Loucy (cell line): Measurements from ENCODE around the gene ENHO.

Experiments
- H2AFZ ChIP-seq: fragments of 200-600 bp; sonication (generic); 2 replicates; pipeline ENCODE4 v1.6.0; 2016; ENCODE audit warnings: antibody characterized with exemption, mild to moderate bottlenecking, low read length, moderate library complexity
- H3F3A ChIP-seq: fragments of 200-600 bp; 2 replicates; pipeline ENCODE4 v1.6.0; 2016; ENCODE audit warnings: antibody characterized with exemption, low read depth, mild to moderate bottlenecking
- H3K27me3 ChIP-seq: fragments of 200-600 bp; sonication (generic); 2 replicates; pipeline ENCODE4 v1.6.1; 2014; ENCODE audit warnings: low read length, mild to moderate bottlenecking; ENCODE audit not compliant: insufficient read depth, poor library complexity, severe bottlenecking
- H3K36me3 ChIP-seq: fragments of 200-600 bp; sonication (generic); 2 replicates; pipeline ENCODE4 v1.6.1; 2016; ENCODE audit warnings: low read length; ENCODE audit not compliant: insufficient read depth
- H3K4me1 ChIP-seq: fragments of 200-600 bp; sonication (generic); 2 replicates; pipeline ENCODE4 v1.5.1; 2014; ENCODE audit warnings: low read length, mild to moderate bottlenecking; ENCODE audit not compliant: insufficient read depth, poor library complexity, severe bottlenecking
- H3K4me2 ChIP-seq: fragments of 200-600 bp; sonication (generic); 2 replicates; pipeline ENCODE4 v1.6.0; 2014; ENCODE audit warnings: antibody characterized with exemption, low read length, low read depth, mild to moderate bottlenecking; ENCODE audit not compliant: poor library complexity, severe bottlenecking
- H3K4me3 ChIP-seq: fragments of 200-600 bp; sonication (generic); 2 replicates; pipeline ENCODE4 v1.5.1; 2014; ENCODE audit warnings: low read length, mild to moderate bottlenecking, mixed read lengths; ENCODE audit not compliant: poor library complexity, severe bottlenecking
- H3K79me2 ChIP-seq: fragments of 200-600 bp; sonication (generic); 2 replicates; pipeline ENCODE4 v1.6.1; 2014; ENCODE audit warnings: low read length; ENCODE audit not compliant: insufficient read depth
- H3K9ac ChIP-seq: fragments of 200-600 bp; sonication (generic); 2 replicates; pipeline ENCODE4 v1.6.0; 2014; ENCODE audit warnings: mild to moderate bottlenecking, low read depth, low read length, moderate library complexity; ENCODE audit not compliant: poor library complexity, severe bottlenecking
- H3K9me2 ChIP-seq: fragments of 200-600 bp; sonication (generic); replicated peaks from 2 replicates; pipeline ENCODE4 v1.6.1; 2016; ENCODE audit warnings: low read depth, low read length, mixed read lengths
- H3K9me3 ChIP-seq: fragments of 200-600 bp; sonication (generic); 2 replicates; pipeline ENCODE4 v1.6.1; 2014; ENCODE audit warnings: mild to moderate bottlenecking, antibody characterized with exemption, low read length, low read depth; ENCODE audit not compliant: insufficient read depth
- H4K20me1 ChIP-seq: fragments of 200-600 bp; sonication (generic); 2 replicates; pipeline ENCODE4 v1.6.0; 2014; ENCODE audit warnings: antibody characterized with exemption, low read length, mild to moderate bottlenecking; ENCODE audit not compliant: insufficient read depth, poor library complexity, severe bottlenecking
- EZH2phosphoT487 ChIP-seq: fragments of 200-600 bp; IDR thresholded peaks from 2 replicates; pipeline ENCODE4 v1.6.1; 2018; ENCODE audit warnings: antibody characterized with exemption, mild to moderate bottlenecking, moderate library complexity, borderline replicate concordance
- TF ChIP-seq, protein P1 (sequence below): fragments of 200-600 bp; sonication (generic); conservative IDR thresholded peaks from 2 replicates; pipeline ENCODE4 v1.5.1; 2014; ENCODE audit warnings: mild to moderate bottlenecking, antibody characterized with exemption, low read length

ENHO gene

DNA sequence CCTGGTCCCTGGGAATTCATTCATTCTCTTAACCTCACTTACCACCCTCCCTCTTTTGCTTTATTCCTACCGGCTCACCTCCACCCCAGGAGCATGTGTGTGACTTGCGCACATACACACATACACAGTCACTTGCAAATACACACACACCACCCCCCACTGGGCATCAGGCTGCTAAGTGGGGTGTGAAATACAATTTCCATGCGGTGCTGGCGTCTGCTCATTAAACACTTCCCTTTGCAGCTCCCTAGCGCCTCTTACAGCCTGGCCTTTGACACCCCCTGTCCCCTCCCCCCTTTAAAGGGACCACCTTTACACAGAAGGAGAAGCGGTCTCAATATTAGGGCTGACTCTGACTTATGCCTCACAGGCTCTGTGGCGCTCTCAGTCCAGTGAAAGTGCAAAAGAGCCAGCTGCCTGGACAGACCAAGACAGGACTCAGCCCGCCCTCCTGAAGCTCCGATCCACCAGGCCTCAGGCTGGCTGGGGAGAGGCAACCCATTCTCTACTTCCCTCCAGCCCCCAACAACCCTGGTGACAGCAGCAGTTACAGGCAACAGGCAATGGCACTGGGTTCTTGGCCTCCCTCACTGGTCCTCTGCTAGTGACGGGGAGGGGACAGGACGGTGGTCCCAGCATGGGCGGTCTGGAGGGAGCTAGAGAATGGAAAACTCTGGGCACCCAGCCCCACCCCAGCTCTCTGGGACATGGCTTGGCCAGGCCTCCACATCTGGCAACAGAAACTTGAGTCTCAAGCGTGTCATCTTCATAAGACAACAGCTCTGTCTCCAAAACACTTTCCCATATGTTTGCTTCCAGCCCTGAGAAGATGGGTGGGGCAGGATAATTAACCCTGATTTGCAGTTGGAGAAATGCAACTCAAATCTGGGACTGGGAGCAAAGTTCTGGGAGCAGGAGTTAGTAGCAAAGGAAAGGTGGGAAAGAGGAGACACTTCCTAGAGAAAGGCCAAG is 12.0 kb downstream of the ENHO start:
- Histone ChIP-seq H3K4me3 (no peak overlapping the region), H3K4me2 (no peak overlapping the region), H3K9me3 (no peaks in the 10 kb centered on the region), H3K27me3 (no peaks in the 10 kb centered on the region), H3K79me2 (no peaks in the 10 kb centered on the region), H2AFZ (no peak overlapping the region), H3K9ac (no peak overlapping the region), H3K36me3 (no peaks in the 10 kb centered on the region), H4K20me1 (no peaks in the 10 kb centered on the region), H3K9me2 (no peaks in the 10 kb centered on the region), H3F3A (no peaks in the 10 kb centered on the region), H3K4me1 (no peaks in the 10 kb centered on the region)
- TF ChIP-seq EZH2phosphoT487, result no peak
- TF ChIP-seq, protein P1, sequence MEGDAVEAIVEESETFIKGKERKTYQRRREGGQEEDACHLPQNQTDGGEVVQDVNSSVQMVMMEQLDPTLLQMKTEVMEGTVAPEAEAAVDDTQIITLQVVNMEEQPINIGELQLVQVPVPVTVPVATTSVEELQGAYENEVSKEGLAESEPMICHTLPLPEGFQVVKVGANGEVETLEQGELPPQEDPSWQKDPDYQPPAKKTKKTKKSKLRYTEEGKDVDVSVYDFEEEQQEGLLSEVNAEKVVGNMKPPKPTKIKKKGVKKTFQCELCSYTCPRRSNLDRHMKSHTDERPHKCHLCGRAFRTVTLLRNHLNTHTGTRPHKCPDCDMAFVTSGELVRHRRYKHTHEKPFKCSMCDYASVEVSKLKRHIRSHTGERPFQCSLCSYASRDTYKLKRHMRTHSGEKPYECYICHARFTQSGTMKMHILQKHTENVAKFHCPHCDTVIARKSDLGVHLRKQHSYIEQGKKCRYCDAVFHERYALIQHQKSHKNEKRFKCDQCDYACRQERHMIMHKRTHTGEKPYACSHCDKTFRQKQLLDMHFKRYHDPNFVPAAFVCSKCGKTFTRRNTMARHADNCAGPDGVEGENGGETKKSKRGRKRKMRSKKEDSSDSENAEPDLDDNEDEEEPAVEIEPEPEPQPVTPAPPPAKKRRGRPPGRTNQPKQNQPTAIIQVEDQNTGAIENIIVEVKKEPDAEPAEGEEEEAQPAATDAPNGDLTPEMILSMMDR, result no peak

DNA sequence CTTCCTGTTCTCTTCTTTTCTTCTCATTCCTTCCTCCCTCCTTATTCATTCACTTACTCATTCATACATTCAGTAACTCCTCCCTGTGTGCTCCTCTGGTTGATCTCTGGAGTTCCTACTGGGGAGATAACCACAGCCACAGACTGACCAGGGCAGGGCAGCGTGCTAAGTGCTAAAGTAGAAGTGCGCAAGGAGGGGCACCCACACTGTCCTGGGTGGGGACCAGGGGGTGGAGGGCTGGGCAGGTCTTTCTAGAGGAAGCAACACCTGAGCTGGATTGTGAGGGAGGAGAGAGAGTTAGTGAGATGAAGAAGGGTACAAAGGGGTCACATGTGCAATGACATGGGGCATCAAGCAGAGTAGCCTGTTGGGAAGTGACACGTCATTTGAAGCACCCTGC is 13.8 kb downstream of the ENHO start:
- no peak overlapping the region for H3K4me2 ChIP-seq
- no peaks in the 10 kb centered on the region for H3F3A ChIP-seq
- no peaks in the 10 kb centered on the region for H3K4me1 ChIP-seq
- no peak for TF ChIP-seq EZH2phosphoT487
- TF ChIP-seq, protein P1, result no peak
- no peaks in the 10 kb centered on the region for H4K20me1 ChIP-seq
- no peak overlapping the region for H2AFZ ChIP-seq
- H3K9me2 ChIP-seq, result no peaks in the 10 kb centered on the region
- no peak overlapping the region for H3K9ac ChIP-seq
- H3K36me3 ChIP-seq, result no peaks in the 10 kb centered on the region
- no peaks in the 10 kb centered on the region for H3K9me3 ChIP-seq
- no peaks in the 10 kb centered on the region for H3K27me3 ChIP-seq
- no peaks in the 10 kb centered on the region for H3K79me2 ChIP-seq
- no peak overlapping the region for H3K4me3 ChIP-seq

DNA sequence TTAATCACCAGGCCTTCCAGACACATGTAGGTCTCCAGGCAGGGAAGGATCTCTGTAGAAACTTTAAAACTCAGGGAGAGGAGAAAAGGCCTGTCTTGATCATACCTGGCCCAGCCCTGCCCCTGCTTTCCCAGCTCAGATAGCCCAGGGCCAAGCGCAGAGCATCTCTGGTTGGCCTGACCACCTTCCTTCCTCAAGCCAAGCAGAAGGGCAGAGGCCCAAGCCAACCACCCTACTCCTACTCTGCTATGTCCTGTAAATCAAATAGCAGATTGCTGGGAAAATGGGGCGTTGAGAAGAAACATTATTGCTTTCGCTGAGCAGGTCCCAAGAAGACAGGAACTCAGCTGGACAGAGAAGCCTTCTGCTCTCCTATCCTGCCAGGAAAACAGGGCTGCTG is 14.3 kb downstream of the ENHO start:
- no peaks in the 10 kb centered on the region for H3K9me3 ChIP-seq
- H3K79me2 ChIP-seq, result no peaks in the 10 kb centered on the region
- TF ChIP-seq, protein P1, result no peak
- no peak for TF ChIP-seq EZH2phosphoT487
- no peaks in the 10 kb centered on the region for H3K4me1 ChIP-seq
- no peaks in the 10 kb centered on the region for H4K20me1 ChIP-seq
- no peaks in the 10 kb centered on the region for H3K36me3 ChIP-seq
- H3K27me3 ChIP-seq, result no peaks in the 10 kb centered on the region
- no peaks in the 10 kb centered on the region for H3F3A ChIP-seq
- no peak overlapping the region for H2AFZ ChIP-seq
- no peak overlapping the region for H3K9ac ChIP-seq
- H3K4me3 ChIP-seq, result no peak overlapping the region
- H3K4me2 ChIP-seq, result no peak overlapping the region
- no peaks in the 10 kb centered on the region for H3K9me2 ChIP-seq
